Vagina (tissue), 2 donors: ENCODE measurements around the gene DRAM2.
"Not testable (repeated sequence)": the region's sequence is repeated elsewhere in the genome, so short reads cannot be mapped to it uniquely, and the experiment has no call there.

Experiments
- POLR2AphosphoS5 ChIP-seq, 2 donors: sonication (generic); formaldehyde crosslinking; IDR thresholded peaks; one replicate each; pipeline ENCODE4 v1.9.0; 2017; ENCODE audit warnings: antibody characterized with exemption in 2 of 2, mild to moderate bottlenecking in 2 of 2, low read depth in 1 of 2; ENCODE audit not compliant: insufficient read depth in 1 of 2
- TF ChIP-seq, protein P1 (sequence below), 3 experiments: fragments of 450-650 bp in 2 of 3; fragments of 200-600 bp in 1 of 3; sonication (generic) in 1 of 3; IDR thresholded peaks; one replicate each; pipeline ENCODE4 v1.5.1; 2017 to 2019; ENCODE audit warnings: antibody characterized with exemption in 3 of 3, mild to moderate bottlenecking in 2 of 3, moderate library complexity in 2 of 3

- TF ChIP-seq, protein P1, sequence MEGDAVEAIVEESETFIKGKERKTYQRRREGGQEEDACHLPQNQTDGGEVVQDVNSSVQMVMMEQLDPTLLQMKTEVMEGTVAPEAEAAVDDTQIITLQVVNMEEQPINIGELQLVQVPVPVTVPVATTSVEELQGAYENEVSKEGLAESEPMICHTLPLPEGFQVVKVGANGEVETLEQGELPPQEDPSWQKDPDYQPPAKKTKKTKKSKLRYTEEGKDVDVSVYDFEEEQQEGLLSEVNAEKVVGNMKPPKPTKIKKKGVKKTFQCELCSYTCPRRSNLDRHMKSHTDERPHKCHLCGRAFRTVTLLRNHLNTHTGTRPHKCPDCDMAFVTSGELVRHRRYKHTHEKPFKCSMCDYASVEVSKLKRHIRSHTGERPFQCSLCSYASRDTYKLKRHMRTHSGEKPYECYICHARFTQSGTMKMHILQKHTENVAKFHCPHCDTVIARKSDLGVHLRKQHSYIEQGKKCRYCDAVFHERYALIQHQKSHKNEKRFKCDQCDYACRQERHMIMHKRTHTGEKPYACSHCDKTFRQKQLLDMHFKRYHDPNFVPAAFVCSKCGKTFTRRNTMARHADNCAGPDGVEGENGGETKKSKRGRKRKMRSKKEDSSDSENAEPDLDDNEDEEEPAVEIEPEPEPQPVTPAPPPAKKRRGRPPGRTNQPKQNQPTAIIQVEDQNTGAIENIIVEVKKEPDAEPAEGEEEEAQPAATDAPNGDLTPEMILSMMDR (IDR thresholded peaks at IDR 0.05): not testable (repeated sequence)
- TF ChIP-seq POLR2AphosphoS5 (IDR thresholded peaks at IDR 0.05; ENCODE audit: insufficient read depth in 1 of 2, low read depth in 1 of 2): not testable (repeated sequence)
Measured at GRCh38 chr1:111077312-111077711, 62.6 kb downstream of the DRAM2 start.
